Fibroblast of skin of left biceps (primary cell): ENCODE measurements around the gene URI1.

ENCODE experiments used
- DNase-seq, 2 experiments: peaks; one replicate each; pipeline ENCODE4 v3.0.0-alpha.2; 2013; ENCODE audit warnings: low read depth in 2 of 2

Gene URI1

DNA sequence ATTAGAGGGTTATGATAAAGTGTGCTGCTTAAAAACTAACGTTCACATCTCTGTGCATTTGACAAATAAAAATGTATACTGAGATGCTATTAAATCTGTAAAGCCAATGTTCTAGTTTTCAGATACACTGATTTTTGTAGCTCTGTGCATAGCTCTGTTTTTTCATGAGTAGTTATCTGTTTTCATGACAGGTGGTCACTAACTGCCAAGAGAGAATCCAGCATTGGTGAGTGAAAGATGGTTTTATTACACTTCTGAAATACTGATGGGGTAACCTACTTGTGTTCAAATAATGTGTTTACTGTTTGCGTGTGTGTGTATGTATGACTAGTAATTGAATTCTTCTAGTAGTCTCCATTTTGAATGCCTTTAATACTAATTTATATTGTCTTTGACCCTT is 29.0 kb downstream of the URI1 start:
- no peak for DNase-seq

DNA sequence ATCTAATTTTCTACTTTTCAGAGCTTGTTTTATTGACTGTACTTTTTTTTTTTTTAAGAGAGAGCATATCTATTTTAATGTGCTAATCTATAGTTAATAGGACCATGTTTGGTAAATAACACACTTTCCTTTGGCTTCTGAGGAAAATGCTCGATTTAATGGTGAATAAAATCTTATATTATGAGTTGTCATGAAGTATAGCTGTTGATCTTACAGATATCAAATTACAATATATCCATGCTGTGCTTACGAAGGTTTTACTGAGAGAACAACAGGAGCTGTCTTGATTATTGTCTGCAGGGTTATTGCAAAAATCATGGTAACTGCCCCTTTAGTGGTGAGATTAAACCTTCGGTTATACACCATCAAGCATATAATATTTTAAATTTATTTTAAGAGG is 29.6 kb downstream of the URI1 start:
- DNase-seq = no peak

- no peak for DNase-seq
Measured at GRCh38 chr19:29974701-29975100, 32.7 kb downstream of the URI1 start.

GRCh38 chr19:29976151-29976943 is 34.3 kb downstream of the URI1 start:
- DNase-seq = no peak

- DNase-seq = no peak
Measured at GRCh38 chr19:29978080-29978479, 36.0 kb downstream of the URI1 start.

GRCh38 chr19:29983568-29983967 is 41.5 kb downstream of the URI1 start:
- DNase-seq = no peak

DNA sequence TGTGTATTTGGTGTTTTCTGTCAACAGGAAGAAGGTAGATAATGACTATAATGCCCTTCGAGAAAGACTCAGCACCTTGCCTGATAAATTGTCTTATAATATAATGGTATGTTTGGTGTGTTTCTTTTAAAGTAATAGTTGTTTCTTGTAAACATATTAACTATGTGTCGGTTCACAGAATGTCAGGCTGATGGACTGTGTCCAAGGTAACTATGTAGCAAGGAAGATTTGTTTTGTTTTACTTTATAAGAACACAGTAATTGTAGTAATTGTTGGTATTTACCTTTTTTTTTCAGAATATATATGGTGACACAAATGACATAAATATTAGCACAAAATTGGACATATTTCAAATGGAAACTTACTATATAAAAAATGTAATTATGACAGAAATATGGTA is 43.2 kb downstream of the URI1 start:
- no peak for DNase-seq

GRCh38 chr19:29988351-29988750 is 46.3 kb downstream of the URI1 start:
- no peak for DNase-seq

GRCh38 chr19:29992233-29992867 is 50.3 kb downstream of the URI1 start:
- no peak for DNase-seq

DNA sequence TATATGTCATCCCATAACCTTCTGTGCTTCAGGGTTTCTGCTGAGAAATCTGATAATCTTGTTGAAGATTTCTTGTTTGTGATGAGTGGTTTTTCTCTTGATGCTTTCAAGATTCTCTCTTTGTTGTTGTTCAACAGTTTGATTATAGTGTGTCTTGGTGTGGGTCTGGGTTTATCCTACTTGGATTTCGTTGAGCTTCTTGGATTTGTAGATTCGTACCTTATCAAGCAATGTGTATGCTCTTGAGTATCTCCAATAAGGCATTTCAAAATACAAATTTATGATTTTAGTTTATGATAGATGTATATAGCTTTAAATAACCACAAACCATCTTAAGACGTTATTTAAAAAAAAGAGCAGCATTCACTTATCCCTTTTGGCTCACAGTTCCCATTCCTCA is 57.5 kb downstream of the URI1 start:
- DNase-seq = no peak

DNA sequence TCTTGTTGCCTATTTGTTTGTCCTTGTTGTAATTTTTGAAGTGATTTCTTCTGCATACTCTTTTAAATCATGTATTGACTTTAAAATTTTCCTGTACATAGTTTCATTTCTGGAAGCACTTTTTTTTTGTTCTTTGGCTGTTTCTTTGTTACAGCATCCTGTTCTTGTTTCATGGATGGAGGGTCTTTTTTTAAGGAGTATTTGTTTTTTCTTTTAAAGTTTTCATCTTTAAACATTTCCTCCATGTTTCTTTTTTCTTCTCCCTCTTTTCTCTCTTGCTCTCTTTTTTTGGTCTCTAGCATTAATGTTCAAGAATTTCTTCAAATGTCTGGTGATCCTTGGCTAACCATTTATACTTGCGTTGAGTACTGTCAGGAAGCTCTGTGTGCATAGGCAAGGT is 58.8 kb downstream of the URI1 start:
- DNase-seq = no peak

DNA sequence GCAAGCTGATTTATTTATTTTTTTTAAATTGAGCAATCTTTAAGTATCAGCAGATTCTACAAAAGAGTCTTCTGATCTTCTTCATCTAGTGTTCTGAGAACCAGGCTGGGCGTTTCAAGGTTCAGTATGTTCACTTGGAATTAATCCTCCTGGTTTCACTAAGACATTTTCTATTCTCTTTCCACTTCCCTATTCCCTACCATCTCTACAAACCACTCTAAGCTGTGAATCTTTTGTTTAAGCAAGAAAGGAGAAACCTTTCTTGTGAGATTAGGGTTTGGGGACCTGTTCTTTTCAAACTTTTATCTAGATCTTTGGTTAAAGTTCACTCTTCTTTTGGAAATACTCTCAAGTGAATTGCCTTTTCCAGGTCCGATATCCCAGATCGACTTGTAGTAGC is 59.3 kb downstream of the URI1 start:
- no peak for DNase-seq

DNA sequence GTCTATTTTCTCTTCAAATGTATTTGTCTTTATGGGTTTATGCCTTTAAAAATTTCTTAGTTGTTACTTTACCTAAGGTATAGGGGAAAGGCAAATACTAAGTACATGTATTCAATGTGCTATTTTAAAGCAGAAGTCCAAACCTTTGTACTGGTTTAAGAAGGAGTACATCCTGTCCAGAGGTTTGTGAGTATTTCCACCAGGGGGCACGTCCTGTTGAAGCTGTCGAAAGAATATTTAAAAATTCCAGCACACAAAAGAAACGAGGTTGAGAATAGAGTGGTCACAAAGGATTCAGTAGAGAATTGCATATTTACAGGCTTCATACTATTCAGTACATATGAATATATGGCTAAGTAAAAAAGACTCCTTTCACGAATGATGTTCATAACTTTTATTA is 59.8 kb downstream of the URI1 start:
- DNase-seq = no peak

DNA sequence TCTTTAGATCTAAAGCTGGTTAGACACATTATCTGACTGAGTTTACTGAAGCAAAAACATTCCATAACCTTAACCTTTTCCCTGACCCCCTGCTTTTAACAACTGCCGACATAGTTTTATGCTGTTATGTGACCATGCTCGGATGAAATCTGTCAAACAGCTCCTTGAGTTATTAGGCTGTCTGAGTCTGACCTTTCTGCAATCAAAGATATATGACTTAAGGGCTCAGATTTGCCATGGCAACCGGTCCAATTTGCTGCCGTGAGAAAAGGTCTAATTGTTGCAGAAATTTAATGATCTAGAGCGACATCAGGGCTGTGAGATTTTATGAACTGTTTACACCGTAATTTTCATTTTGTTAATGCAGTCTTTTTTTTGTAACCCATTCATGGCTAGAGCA is 61.8 kb downstream of the URI1 start:
- DNase-seq = no peak

- no peak for DNase-seq
Measured at GRCh38 chr19:30004403-30004802, 62.4 kb downstream of the URI1 start.

DNA sequence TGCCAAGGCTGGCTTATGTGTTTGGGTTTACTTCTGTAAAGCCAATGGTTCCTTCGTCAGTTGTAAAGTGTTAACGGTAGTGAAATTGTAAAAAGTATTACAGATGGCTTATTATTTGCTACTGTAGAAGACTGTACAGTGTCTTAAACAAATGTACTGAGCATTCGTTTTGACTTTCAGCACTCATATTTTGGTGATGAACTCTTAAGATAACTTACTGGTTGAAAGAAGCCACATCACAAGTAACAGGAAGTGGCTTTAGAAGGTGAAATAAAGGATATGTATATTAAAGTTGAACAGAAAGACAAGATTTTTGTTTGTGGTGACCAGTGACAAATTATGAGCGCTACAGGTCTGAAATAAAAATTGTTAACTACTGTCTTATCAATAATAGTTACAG is 64.2 kb downstream of the URI1 start:
- no peak for DNase-seq

DNA sequence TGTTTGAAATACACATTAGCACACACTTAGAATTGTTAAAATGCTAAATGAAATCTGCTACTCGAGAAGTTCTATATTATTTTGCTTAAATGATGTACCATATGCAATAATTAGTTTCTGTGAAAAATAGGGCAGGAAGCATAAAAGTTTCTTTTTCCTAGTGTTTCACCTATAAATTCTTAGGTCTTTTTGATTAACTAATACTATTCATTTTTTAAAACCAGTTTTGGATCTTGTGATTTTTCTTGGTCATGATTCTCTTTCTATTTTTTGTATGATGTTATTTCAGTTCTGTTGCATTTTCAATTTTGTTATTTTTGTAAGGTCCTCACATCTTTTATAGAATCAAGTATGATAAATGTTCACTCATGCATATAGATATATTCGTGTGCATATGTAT is 66.1 kb downstream of the URI1 start:
- DNase-seq = no peak

DNA sequence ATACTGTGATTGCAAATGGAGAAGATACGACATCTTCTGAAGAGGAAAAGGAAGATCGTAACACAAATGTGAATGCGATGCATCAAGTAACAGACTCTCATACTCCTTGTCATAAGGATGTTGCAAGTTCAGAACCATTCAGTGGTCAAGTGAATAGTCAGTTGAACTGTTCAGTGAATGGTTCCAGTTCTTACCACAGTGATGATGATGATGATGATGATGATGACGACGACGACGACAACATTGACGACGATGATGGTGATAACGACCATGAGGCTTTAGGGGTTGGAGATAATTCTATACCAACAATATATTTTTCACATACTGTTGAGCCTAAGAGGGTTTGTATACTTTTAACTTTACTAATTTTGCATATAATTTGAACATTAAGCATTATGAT is 67.0 kb downstream of the URI1 start:
- DNase-seq = no peak

- no peak for DNase-seq
Measured at GRCh38 chr19:30011051-30011578, 69.1 kb downstream of the URI1 start.

DNA sequence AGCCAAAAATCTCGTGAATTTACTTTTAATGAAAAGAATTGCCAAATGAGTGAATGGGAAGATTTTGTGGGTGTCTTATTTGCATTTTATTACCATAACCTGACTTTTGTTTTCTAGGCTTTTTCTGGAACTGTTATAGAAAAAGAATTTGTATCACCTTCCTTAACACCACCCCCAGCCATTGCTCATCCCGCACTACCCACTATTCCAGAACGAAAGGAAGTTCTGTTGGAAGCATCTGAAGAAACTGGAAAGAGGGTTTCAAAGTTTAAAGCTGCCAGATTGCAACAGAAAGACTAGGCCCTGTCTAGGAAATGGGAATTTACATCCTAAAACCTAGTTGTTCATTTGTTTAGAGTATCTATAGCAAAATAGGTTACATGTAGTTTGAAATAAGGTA is 72.7 kb downstream of the URI1 start:
- no peak for DNase-seq

DNA sequence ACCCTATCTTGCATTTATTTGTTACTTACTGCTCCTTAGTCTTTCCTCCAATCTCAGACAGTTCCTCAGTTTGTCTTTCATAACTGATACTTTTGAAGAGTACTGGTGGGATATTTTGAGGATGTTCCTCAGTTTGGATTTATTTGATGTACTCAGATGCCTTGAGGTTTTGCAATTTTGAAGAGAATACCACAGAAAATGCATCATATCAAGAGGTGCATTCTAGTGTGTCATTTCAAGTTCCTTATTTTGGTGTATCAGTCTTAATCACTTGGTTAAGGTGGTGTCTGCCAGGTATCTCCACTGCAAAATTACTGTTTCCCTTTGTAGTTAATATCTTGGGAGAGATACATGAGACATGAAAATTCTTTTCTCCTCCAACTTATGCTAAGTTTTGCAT is 75.1 kb downstream of the URI1 start:
- DNase-seq = no peak

- DNase-seq = no peak
Measured at GRCh38 chr19:30020189-30020588, 78.2 kb downstream of the URI1 start.

DNA sequence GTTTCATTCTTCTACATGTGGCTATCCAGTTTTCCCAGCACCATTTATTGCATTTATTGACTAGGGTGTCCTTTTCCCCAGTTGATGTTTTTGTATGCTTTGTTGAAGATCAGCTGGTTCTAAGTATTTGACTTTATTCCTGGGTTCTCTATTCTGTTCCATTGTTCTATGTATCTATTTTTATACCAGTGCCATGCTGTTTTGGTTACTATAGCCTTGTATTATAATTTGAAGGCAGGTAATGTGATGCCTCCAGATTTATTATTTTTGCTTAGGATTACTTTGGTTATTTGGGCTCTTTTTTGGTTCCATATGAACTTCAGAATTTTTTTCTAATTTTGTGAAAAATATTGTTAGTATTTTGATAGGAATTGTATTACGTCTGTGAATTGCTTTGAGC is 80.6 kb downstream of the URI1 start:
- DNase-seq = no peak

DNA sequence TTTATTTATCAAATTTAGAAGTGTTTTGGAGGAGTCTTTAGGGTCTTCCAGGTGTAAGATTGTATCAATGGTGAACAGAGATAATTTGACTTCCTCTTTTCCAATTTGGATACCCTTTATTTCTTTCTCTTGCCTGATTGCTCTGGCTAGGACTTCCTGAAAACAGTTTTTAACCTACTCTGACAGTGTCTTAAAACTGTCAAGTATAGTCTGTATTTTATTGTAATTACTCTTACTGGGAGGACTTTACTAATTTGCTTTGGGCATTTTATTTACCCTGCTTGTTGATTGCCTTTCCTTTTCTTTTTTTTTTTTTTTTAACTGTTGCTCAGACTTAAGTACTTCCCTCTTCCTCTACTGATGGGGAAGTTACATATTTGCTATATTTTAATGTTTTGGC is 81.3 kb downstream of the URI1 start:
- no peak for DNase-seq
